Heart left ventricle (tissue), 13 donors: ENCODE results near the gene RFX3.

ENCODE experiments used
- CTCF ChIP-seq, 12 donors: fragments of 200-600 bp; sonication (generic) in 4 of 12; IDR thresholded peaks; one replicate each; pipeline versions ENCODE4 v1.5.0 to v1.8.0; 2018 to 2022; ENCODE audit warnings: antibody characterized with exemption in 12 of 12, mild to moderate bottlenecking in 5 of 12
- POLR2A ChIP-seq, 2 donors: fragments of 450-650 bp; IDR thresholded peaks; one replicate each; pipeline ENCODE4 v1.6.1; 2017; ENCODE audit warnings: antibody characterized with exemption in 2 of 2, mild to moderate bottlenecking in 2 of 2, moderate library complexity in 2 of 2
- donor health status: ischemic (EF 13 %, LVEDD 7.1; RV severe dilation, severe dysfunction).
- donor health status: DM: no; HTN: yes; CAD: no.
- donor health status: DM: no; HTN: no; CAD: no.
- donor health status: ischemic (EF 25% LVEDD 6.9; RV normal size, moderate dysfunction).
- donor health status: ischemic (EF 25% LVEDD 5.7; RV mildly dilated, moderate dysfunction).
- donor health status: ischemic (EF 35%, LVEDD 5.7; RV mildly dilated, moderate dysfunction).
- donor health status: nonischemic (EF 11% LVEDD 7.7; RV severe dilation, severe dysfunction).
- donor health status: DM: yes; HTN: yes; CAD: no.
- donor health status: PGD.
- donor health status: ischemic (EF 29% LVEDD 5.4; RV normal size, mild dysfunction).
- donor health status: nonischemic (EF 23%, LVEDD 6.1; RV moderate dilation, normal function).

GRCh38 chr9:3433066-3433465 is 92.7 kb downstream of the RFX3 start:
- TF ChIP-seq POLR2A (IDR thresholded peaks at IDR 0.05): no peak
- TF ChIP-seq CTCF (IDR thresholded peaks at IDR 0.05): no peak
